Hematopoietic multipotent progenitor cell (in vitro differentiated cells): ENCODE data around the gene FANCC. TPM values are rescaled to one million over a fixed set of nuclear protein-coding genes. Genes with fewer than 3 reads are reported as not detected.
A peak's percentile ranks its signal among the peaks of the same experiment; 100 is the strongest.

Source experiments
- DNase-seq, 3 donors: peaks; one replicate each; pipeline ENCODE4 v3.0.0-alpha.2; 2011 to 2015; ENCODE audit warnings: low read depth in 2 of 3, low spot score in 2 of 3
- total RNA-seq: library from RNA; depleted of rRNA; stranded (reverse); fragments of >200 nt; gene quantifications from one replicate; pipeline ENCODE4 v1.2.3, GENCODE V29; 2012

FANCC gene
- total RNA-seq, 1 donor = 4.0 TPM

DNA sequence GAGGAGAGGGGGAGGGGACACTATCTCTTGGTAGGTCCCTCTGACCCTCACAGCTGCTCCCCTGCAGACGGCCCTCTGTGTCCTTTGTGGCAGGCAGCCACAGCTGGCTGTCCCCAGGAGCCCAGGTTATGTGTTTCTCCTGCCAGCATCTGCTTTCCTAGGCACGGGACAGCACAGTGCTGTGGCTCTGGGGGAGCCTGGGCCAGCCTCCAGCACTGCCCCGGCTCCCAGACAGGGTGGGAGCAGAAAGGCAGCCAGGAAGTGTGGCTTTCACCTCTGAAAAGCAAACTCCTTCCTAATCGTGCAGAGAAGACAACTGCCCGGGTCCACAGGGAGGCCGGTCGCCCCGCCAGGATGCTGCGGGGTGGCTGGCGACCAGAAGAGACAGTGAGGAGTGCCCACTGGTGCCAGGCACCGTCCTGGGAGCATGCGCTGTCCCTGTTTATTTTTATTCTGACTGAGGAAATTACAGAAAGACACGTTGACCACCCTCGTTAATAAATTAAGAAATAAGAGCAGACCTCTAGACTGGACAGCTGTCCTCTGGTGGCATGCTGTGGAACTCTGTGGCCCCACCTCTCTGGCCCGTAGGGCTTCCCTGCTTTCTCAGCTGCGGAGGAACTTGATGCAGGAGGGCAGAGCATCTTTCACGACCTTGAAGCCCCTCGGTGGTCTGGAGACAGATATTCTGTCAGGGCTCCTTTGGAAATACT is 240.3 kb downstream of the FANCC start:
- no peak for DNase-seq

DNA sequence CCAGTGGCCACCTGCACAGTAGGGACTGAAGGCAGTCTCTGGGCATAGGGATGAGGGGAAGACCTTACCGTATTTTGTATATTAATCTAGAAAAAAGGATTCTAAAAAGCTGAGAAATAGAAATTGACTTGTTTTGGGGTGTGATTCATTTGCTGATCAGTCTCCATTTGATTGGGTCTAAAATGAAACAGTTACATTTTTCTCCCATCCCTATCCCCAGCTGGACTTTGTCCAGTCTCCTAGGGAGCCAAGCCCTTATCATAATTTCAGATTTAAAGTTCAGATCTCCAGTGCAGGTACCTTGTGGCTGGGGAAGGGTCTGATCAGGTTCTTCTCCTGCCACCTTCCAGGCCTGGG is 240.8 kb downstream of the FANCC start:
- DNase-seq = no peak

DNA sequence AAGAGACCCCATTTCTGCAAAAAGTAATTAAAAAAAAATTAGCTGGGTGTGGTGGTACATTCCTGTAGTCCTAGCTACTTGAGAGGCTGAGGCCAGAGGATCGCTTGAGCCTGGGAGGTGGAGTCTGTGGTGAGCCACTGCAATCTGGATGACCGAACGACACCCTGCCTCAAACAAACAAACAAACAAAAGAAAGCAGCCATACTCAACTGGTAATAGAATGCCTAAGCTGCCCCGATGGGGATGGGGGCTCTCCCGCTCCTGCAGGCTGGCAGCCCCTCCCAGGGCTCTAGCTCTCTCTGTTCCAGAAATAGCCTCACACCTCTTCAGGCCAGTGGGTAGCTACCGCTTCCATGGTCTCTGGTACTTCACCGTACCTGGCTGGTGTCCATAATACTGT is 241.8 kb downstream of the FANCC start:
- DNase-seq = no peak

DNA sequence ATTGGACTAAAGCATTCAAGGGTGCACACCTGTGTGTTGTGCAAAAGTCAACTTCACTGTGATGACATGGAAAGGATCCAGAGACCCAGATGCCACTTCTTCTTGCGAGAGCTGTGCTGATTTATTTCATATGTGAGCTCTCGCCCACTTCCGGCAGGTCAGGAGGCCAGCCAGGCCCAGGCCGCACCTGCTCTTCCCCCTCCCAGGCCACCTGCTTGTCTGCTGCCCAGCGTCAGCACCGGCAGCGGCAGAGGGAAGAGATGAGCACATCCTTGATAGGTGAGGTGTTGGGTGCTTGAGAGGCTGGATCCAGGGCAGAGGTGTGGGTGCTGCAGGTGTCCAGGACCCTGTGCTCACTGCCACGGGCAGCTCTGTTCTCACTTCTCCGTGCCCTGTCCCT is 242.9 kb downstream of the FANCC start:
- DNase-seq = no peak

DNA sequence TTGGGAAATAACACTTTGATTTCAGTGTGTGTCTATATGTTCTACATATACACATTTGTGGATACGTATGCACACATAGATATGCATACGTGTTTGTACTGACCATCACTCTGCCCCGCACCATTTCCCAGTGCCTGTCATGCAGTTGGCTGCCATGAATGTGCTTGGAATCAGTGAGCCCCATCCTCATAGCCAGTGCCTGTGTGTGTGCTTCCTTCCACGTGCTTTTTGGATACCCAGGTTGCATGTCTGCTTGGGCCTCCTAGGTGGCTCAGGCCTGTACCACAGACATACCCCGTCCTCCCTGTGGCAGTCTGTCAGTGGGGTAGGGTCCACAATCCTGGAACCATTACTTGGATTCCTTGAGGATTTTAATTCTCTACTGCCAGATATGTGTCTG is 243.6 kb downstream of the FANCC start:
- DNase-seq = no peak

DNA sequence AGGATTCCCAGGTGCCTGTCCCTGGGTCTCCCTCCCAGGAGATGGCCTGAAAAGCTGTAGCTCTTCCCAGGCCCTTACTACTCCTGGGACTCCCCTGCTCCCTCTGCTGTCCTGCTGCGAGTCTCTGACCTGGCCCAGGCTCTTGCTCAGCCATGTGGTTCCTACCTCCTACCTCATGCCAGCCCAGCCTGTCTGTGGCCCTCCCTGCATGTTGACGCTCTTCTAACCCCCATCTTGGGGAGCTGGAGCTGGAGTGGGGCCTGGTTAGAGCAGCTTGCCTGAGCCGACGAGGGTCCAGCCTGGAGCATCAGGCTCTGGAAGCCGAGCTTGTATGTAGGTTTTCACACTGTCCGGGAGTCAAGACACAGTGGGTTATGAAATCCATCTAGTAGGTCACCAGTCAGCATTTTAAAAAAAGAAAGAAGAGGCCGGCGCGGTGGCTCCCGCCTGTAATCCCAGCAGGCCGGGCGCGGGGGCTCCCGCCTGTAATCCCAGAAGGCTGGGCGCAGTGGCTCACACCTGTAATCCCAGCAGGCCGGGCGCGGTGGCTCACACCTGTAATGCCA is 244.4 kb downstream of the FANCC start:
- DNase-seq = no peak

DNA sequence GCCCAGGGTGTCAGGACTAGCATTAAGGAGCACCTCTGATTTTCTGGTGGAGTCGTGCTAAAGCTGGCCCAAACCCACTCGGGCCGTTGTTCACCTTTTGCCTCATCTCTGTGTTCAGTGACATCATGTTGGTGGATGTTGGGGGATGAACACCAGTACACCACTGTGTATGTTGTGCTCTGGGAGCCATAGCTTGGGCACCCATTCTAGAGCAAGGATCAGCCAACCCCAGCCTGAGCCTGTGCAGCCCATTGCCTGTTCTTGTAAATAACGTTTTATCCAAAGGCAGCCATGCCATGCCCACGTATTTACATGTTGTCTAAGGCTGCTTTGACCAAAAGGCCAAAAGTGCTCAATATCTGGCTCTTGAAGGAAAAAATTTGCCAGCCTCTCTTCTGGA is 245.6 kb downstream of the FANCC start:
- no peak for DNase-seq

DNA sequence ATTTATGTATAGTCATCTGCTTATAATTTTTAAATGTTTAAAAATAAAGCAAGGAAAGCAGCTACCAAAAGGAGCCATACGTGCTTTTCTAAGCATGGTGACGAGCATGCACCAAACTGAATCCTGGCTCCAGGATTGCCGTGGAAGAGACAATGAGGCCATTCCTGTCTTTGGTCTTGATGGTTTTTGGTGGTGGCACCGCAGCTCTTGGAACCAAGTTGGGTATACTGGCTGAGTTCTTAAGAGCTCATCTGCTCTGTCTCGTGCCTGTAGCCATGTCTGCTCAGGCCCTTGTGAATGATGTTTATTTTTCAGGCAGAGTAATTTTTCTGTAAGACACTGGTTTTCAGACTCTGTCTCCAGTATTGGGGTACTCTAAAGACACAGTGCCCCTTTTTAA is 246.1 kb downstream of the FANCC start:
- DNase-seq = no peak

DNA sequence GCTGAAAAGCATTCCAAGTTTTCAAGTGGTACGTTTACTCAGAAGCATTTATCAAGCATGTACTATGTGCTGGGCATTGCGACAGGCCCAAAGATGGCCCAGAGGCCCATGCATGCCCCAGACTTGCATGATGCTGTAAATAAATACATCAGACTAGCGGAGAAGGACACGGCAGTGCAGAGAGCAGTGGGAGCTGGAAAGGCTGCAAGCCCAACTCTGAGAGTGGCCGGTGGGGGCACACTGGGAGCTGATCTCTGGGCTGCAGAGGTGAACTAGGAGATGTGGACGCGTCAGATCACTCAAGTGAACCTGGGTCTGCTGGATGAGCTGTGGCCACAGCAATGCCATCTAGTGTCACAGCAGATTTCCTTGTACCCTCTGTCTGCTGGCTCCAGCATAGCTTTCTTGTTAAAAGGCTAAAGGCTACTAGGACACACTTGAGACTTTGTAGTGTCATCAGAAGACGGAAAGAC is 246.9 kb downstream of the FANCC start:
- DNase-seq = no peak

DNA sequence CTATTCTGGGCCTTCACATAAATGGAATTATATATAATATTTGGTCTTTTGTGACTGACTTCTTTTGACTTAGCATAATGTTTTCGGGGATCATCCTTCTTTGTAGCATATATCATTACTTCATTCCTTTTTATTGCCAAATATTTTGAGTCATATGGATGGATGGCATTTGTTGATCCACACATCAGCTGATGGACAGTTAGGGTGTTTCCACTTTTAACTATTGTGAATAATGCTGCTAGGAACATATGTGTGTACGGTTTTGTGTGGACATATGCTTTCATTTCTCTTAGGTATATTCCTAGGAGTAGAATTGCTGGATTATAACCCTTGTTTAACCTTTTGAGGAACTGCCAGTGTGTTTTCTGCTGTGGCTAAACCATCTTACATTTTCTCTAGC is 249.6 kb downstream of the FANCC start:
- no peak for DNase-seq

DNA sequence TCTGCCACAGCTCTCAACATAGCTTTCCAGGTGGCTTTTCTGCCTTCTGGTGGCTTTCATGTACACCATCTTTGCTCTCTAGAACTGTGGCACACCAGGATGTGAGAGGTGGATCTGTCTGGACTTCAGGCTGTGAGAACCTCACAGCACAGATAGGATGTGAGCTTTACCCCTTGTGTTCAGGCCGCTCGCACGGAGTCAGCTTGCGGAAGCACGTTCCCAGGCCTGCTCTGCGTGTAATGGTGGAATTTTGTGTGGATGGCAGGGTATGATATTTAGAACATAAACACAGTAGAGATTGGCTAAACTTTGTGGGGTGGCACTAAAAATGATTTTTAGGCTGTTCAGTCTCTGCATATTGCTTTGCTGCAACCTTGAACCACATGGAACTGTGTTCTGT is 250.5 kb downstream of the FANCC start:
- DNase-seq = no peak

DNA sequence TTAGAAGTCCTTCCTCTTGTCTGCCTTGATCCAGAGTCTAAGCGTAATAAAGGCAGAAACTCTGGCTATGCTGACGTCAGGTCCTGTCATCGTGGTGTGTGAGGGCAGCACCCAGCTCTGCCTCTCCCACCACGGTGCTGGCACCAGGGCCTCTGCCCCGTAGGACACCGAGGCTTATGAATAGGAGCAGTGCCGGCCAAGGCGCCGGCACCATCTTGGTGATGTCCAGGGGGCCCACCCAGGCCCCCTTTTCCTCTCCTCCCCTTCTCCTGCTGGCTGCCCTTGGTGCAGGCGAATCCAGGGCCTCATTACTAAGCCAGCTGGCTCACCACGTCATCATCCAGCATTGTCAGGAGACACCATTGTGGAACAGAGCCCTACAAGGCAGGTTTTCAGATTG is 252.3 kb downstream of the FANCC start:
- DNase-seq = no peak

DNA sequence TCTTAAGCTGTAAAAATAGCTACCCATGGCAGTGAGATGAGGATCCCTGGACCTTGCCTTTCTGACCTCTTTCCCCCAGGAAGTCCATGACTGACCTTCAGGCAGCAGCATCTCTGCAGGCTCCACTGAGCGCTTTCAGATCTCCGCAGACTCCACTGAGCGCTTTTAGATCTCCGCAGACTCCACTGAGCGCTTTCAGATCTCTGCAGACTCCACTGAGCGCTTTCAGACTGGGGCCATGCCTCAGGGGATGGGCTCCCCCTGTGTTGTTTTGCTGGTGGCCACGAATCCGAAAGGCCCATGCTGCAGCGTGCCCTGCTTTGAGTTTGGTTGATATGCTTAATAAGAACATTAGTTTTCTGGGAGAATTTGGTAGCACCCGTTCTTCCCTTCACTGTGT is 254.2 kb downstream of the FANCC start:
- DNase-seq = no peak

DNA sequence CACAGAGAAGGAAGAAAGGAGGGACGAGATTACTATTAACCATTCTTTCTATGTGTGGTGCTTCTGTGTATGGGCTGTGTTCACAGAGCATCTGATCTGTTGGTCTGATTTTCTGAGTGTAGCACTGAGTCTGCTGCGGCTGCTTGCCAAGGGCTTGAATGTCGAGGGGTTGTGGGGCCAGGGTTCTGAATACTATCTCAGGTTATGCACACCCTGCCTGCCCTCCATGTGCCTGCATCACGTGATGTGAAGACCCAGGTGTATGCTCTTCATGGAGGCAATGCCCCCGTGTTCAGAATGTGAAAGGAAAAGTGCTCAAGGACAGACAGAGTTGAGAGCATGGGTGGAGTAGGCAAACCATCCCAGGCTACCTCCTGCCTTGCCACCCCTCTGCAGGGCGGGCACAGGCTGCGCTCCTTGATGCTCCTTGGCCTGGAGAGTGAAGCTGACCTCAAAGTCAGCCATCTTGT is 254.9 kb downstream of the FANCC start:
- DNase-seq = no peak

DNA sequence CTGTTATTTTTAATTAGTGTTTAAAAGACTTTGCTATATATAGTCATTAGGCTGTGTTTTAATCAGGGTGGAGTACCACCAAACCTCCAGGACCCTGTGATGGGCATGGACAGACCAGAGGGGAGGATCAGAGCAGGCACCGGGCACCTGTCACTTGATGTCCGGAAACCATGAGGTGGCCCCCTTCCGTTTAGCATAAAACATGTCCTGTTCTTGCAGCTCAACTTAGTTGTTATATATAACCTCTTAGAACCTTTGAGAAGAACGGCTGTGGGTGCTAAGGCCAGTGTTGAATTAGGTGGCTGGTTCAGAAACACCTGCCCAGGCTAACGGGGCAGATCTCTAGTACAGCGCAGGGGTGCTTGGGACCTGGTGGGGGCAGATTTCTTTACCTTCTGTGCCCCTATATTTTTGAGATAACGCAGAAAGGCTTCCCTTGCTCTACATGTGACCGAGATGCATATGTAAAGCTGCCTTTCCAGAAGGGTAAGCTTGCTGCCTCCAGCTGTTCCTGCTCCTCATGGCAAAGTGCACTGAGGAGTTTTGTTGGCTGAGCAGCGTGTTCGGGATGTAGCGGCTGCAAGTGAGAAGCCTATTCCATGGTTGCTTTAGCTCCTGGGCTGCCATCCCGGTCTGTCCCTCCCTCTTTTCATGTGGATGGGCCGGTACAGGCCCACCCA is 255.5 kb downstream of the FANCC start:
- peak in 2 of 3 donors; percentile 34 to 35 for DNase-seq

DNA sequence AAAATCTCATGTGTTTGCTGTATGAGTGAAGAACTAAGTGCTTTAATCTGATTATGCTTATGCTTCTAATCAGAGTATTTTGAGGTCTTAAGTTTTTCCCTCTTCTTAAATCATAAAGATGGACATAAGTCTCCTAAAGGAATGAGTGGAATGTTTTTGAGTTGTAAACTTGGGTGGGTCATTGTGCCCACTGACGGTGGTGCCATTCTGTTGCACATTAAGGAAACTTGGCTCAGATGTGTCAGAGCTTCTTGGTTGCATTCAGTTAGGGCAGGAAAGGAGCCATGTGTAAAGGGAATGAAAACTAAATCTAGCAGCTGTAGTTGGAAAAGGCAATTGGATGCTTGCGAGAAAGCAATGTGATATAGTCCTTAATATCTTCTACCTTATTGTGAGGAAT is 256.6 kb downstream of the FANCC start:
- DNase-seq = no peak

DNA sequence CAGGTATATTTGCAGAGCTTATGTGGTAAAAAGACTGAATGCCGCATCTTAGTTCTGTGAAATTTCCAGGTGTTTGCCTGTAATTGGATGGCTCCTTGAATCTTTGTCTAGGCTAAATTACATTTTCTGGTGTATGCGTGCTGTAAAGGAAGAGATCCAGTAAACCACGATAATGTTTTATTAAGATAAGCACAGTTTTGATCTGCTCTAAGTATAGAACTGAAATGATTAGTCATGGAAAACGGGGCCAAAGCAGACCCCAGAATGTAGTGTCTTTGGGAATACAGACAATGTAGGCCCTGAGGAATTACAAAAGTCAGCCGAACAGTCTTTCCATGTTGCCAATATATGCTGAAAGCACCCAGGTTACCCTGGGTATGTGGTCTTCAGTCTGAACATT is 257.3 kb downstream of the FANCC start:
- DNase-seq = peak in 1 of 3 donors; percentile 20

DNA sequence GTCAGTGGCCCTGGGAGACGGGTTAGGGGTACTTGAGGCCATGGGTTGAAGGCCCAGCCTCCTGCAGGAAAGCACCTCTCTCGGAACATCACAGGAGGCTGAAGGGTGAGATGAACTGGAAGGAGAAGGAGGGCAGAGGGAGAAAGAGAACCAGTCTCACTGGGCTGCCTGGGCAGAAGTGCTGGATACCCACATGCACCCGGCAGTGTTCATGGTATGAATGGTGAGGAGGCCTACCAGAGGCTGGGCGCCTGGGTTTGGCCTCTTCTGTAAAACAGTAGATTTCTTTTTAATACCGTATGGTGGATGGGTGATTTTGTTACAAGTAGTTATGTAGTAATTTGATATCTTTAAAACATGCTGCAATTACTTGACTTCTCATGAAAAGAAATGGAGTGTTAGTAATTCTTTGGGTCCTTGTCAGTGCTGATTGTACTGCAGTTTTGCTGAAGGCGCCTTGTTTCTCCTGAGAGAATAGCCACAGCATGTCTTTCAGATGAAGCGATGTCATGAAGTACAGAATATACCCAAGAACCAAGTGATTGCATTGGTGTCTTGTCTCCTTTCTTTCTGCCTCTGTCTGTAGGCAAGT is 258.6 kb downstream of the FANCC start:
- no peak for DNase-seq

DNA sequence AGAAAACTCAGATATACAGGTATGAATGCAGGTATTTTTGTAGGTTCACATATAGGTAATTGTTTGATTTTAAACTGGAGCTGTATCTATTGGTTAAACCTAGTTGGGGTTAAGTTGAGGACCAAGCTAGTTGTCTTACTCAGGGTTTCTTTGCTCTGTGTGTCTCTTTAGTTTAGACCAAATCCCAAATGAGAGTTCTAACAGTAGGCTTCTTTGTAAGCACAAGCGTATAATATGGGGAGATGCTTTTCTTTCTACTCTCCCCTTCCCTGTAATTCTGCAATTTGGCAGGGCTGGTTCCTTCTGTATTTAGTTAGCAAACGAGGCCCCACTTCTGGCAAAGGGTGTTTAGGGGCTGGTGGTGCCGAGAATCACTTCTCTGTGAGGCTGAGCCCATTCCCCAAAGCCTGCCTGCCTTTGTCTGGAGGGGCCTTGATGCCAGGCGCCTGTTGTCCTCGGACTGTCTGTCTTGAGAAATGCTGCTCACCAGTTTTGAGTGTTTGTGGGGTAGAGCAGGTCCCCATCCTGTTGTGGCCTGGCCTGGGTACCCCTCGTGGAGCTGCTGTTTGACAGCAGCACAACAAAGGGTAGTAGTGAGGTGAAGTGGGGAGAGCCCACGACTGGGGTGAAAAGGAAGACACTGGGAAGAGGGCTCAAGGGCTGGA is 259.3 kb downstream of the FANCC start:
- no peak for DNase-seq

DNA sequence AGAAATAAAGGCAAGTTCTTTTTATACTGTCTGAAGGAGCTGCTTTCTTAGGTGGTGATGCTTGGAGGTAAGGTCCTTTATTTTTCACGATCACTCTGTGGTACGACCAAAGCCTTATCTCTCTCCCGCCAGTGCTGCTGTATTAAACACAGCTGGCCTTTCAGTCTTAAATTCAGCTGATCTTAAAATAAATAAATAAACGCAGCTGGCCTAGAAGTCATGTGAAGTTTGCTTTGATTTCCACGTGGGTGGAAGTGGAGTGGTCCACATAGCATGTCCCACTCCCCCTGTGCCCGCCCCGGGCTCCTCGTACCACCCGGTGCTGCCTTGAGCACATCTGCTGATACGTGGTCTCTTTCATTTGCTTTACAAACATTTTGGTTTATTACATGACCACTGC is 260.4 kb downstream of the FANCC start:
- DNase-seq = peak in 1 of 3 donors; percentile 30

DNA sequence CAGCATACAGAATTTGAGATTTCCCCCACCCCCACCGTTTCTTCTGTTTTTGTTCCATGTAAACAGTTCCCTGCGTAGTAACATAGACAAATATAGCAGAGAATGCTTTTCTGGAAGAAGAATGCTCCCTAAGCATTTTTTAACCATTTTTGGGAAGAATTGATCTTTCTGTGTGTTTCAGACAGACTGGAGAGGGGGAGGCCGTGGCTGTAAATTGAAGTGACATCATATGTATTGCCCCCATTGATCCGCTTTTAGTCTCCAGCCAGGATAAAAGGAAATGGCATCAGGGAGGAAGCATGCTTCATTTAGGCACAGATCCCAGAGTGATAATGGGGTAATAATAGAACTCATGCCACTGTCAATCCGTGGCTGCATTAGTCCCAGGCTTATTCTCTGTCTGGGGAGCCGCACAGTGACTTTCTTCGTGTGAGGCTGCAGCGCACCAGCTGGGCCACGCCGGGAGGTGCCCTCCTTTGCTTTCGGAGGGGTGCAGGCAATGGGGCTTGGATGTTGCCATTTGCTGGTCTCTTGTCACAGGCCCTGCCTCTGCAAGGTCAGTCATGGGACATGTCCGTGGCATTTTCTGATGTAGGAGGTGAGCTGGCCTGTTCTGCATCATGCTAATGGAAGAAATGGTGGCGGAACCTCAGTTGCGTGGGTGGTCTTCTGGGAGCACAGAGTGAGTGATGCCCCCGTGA is 261.5 kb downstream of the FANCC start:
- no peak for DNase-seq
